Osteocyte (in vitro differentiated cells): ENCODE measurements around the gene AOPEP. TPM values are rescaled to one million over a fixed set of nuclear protein-coding genes. Genes with fewer than 3 reads are reported as not detected.

Source experiments
- DNase-seq: peaks from one replicate; pipeline ENCODE4 v3.0.0; 2021; ENCODE audit warnings: mixed read lengths; ENCODE audit not compliant: unreplicated experiment; ENCODE audit errors: extremely low spot score
- H3K27ac Mint-ChIP-seq: one replicate; pipeline ENCODE4 v1.8.0; 2021; ENCODE audit warnings: mild to moderate bottlenecking, mixed read lengths; ENCODE audit not compliant: unreplicated experiment
- H3K27me3 Mint-ChIP-seq: one replicate; pipeline ENCODE4 v1.8.0; 2021; ENCODE audit warnings: mixed read lengths; ENCODE audit not compliant: unreplicated experiment
- H3K36me3 Mint-ChIP-seq: one replicate; pipeline ENCODE4 v1.8.0; 2021; ENCODE audit warnings: mixed read lengths; ENCODE audit not compliant: unreplicated experiment
- H3K4me1 Mint-ChIP-seq: one replicate; pipeline ENCODE4 v1.8.0; 2021; ENCODE audit warnings: mixed read lengths; ENCODE audit not compliant: unreplicated experiment
- H3K4me3 Mint-ChIP-seq: one replicate; pipeline ENCODE4 v1.8.0; 2021; ENCODE audit warnings: mild to moderate bottlenecking, moderate library complexity, mixed read lengths; ENCODE audit not compliant: unreplicated experiment
- H3K9me3 Mint-ChIP-seq: one replicate; pipeline ENCODE4 v1.8.0; 2021; ENCODE audit warnings: mixed read lengths; ENCODE audit not compliant: unreplicated experiment
- total RNA-seq: library from RNA; stranded (reverse); gene quantifications from 2 replicates; pipeline ENCODE4 v1.2.1, GENCODE V29; 2021
- TF ChIP-seq, protein P1 (sequence below): fragments of 200-600 bp; sonication (generic); IDR thresholded peaks from 2 replicates; pipeline ENCODE4 v1.5.0; 2021; ENCODE audit warnings: antibody characterized with exemption, mild to moderate bottlenecking, moderate library complexity

AOPEP gene
- total RNA-seq, 1 donor from 2014 or later: 108 TPM

DNA sequence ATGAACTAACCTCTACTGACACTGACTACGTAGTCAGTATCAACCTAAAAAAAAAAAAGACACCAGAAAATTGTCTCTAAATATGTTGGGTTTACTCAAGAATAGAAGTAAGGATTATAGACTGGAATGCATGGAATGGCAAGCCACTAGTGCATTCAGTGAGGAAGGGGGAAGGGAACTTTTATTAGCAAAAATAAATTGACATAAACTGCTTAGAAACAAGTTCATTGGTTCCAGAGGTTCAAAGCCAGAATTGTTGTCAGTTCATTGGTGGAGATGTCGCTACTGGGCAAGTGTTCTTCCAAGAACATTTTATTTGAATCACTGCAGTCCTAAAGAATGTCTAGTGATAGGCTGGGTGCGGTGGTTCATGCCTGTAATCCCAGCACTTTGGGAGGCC lies 26.1 kb upstream of the AOPEP start:
- no peak overlapping the region for H3K27ac Mint-ChIP-seq
- DNase-seq: no peak
- H3K4me1 Mint-ChIP-seq: peaks cover 2% of the 10 kb centered on the region
- no peak overlapping the region for H3K4me3 Mint-ChIP-seq
- no peaks in the 10 kb centered on the region for H3K9me3 Mint-ChIP-seq
- H3K36me3 Mint-ChIP-seq: no peaks in the 10 kb centered on the region
- peaks cover 20% of the 10 kb centered on the region for H3K27me3 Mint-ChIP-seq
- TF ChIP-seq, protein P1, sequence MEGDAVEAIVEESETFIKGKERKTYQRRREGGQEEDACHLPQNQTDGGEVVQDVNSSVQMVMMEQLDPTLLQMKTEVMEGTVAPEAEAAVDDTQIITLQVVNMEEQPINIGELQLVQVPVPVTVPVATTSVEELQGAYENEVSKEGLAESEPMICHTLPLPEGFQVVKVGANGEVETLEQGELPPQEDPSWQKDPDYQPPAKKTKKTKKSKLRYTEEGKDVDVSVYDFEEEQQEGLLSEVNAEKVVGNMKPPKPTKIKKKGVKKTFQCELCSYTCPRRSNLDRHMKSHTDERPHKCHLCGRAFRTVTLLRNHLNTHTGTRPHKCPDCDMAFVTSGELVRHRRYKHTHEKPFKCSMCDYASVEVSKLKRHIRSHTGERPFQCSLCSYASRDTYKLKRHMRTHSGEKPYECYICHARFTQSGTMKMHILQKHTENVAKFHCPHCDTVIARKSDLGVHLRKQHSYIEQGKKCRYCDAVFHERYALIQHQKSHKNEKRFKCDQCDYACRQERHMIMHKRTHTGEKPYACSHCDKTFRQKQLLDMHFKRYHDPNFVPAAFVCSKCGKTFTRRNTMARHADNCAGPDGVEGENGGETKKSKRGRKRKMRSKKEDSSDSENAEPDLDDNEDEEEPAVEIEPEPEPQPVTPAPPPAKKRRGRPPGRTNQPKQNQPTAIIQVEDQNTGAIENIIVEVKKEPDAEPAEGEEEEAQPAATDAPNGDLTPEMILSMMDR: no peak

DNA sequence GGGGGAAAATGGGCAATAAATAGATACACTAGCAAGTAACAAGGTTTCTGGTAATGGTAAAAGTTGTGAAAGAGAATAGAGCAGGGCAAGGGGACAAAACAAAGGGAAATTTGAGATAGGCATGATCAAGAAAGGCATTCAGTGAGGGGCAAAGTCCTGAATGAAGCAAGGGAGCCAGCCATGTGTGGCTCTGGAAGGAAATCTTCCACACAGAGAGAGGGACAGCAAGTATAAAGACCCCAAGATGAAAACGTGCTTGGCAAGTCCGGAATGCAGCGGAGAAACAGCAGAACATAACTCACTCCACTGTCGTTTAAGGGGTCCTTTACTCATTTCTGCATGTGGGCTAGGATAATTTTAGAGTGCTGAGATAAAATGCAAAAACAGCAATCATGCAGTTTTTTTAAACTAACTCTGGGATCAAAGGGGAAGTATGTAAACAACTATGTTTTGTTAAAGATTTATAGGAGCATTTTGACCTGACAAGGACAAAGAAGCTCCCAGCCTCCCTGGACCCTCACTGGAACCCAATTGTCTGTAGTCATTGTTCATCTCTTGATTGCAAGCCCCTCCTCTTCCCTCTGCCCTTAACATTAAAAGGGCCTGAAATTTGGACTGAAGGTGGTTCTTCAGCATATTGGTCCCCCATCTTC lies 22.9 kb upstream of the AOPEP start:
- Mint-ChIP-seq H3K4me1 (no peaks in the 10 kb centered on the region), H3K27ac (no peak overlapping the region), H3K27me3 (peaks cover 30% of the 10 kb centered on the region), H3K9me3 (no peaks in the 10 kb centered on the region), H3K4me3 (no peak overlapping the region), H3K36me3 (no peaks in the 10 kb centered on the region)
- TF ChIP-seq, protein P1: no peak
- DNase-seq: no peak

DNA sequence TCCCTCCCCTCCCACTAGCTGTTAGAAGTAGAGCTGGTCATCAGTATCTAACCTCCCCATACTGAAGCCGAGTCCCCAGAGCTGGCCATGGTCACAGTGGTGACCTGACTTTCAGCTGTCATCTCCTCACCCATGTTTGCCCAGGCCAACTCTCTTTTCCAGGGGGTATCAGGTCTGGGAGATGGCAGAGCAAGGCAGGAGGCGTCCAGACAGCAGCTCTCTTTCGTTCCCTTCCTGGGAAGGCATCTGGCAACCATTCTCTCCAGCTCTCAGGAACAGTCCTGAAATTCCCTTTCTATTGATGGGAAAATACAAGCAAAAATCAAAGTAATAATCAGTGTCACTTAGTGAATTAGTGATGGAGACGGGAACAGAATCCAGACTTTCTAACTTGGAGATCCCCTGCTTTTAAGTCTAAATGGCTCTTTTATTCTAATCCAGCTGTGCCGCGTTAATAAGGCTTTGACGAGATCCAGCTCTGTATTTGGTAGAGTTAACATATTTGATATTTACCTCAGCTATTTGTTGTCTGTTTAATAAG lies 21.3 kb upstream of the AOPEP start:
- H3K4me1 Mint-ChIP-seq: no peaks in the 10 kb centered on the region
- peaks cover 30% of the 10 kb centered on the region for H3K27me3 Mint-ChIP-seq
- TF ChIP-seq, protein P1: no peak
- no peak overlapping the region for H3K4me3 Mint-ChIP-seq
- no peaks in the 10 kb centered on the region for H3K9me3 Mint-ChIP-seq
- no peaks in the 10 kb centered on the region for H3K36me3 Mint-ChIP-seq
- no peak overlapping the region for H3K27ac Mint-ChIP-seq
- DNase-seq: no peak

DNA sequence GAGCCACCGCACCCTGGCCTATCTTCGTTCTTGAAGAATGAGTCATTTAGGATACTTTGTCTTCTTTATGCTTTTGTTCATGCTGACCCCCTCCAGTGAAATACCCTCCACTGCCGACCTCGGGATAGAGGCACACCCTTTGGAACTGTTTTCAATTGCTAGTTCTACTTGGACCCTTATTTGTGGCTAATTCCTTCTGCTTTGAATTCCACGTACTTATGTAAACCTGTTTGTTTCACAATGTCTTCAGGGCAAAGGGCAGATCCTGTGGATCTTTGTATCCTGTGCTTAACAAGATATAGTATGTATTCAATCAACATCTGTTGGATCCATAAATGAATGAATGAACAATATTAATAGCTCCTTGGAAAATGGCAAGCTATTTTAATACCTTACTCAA lies 19.6 kb upstream of the AOPEP start:
- no peaks in the 10 kb centered on the region for H3K4me1 Mint-ChIP-seq
- TF ChIP-seq, protein P1: no peak
- no peak for DNase-seq
- no peak overlapping the region for H3K27ac Mint-ChIP-seq
- H3K9me3 Mint-ChIP-seq: no peaks in the 10 kb centered on the region
- peaks cover 36% of the 10 kb centered on the region for H3K27me3 Mint-ChIP-seq
- no peak overlapping the region for H3K4me3 Mint-ChIP-seq
- H3K36me3 Mint-ChIP-seq: no peaks in the 10 kb centered on the region

DNA sequence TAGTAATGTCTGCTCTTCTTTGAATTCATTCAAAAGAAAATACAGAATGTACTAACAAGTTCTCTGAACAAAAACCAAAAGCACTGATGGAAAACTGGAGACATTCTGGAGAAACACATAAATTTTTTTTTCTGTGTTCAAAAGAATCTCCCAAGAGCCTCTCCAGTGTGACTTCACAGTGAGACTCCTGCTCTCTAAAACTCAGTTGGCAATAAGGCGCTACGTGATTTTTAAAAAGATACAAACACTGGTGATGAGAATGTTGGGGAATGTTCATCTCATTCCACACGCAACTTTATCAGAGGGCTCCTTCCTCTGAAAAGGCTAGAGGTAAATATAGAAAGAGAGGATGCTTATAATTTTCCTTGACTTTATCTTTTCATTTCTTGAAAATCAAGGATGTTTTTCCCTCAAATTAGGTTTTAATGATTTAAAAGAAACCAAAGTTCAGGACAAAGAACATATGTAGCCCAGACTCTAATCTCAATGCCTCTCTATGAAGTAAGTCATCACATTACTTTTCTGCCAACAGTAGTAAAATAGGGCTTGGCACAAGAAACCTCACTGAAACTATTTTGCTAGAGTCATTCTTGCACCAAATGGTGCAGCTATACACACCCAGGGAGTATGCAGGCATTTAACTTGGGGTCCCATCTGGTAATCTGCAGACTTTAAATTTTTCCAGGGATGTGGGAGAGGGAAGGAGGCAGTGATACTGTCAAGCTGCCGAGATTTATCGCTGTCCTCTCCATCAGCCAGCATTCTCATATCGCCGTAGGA lies 12.9 kb upstream of the AOPEP start:
- Mint-ChIP-seq H3K4me1 (no peaks in the 10 kb centered on the region), H3K27ac (no peak overlapping the region), H3K36me3 (no peaks in the 10 kb centered on the region), H3K27me3 (peaks cover 31% of the 10 kb centered on the region), H3K4me3 (no peak overlapping the region), H3K9me3 (no peaks in the 10 kb centered on the region)
- TF ChIP-seq, protein P1: no peak
- no peak for DNase-seq
